Endothelial cell of umbilical vein (primary cell): Measurements from ENCODE around the gene CXXC5. TPM values are rescaled to one million over a fixed set of nuclear protein-coding genes. Genes with fewer than 3 reads are reported as not detected.
A peak's percentile ranks its signal among the peaks of the same experiment; 100 is the strongest.

Experiments used
- BruUV-seq: library from RNA; stranded (reverse); fragments of 400-500 nt; replicated peaks from 2 replicates; lab custom pipeline; 2021; lab: Mats Ljungman, UMichigan
- CTCF ChIA-PET: fragments of 300-600, 350-600 bp; sonication (Branson Sonifier 250); formaldehyde crosslinking; loops from one replicate; lab custom pipeline; 2021; ENCODE audit warnings: antibody characterized with exemption, inconsistent platforms; lab: Charles Lee
- POLR2A ChIA-PET: fragments of 300-600, 350-600 bp; sonication (Branson Sonifier 250); formaldehyde crosslinking; loops from one replicate; lab custom pipeline; 2021; ENCODE audit warnings: antibody characterized with exemption, inconsistent platforms; lab: Charles Lee
- DNase-seq: peaks from one replicate; pipeline ENCODE4 v3.0.0-alpha.2; 2011; ENCODE audit warnings: low read depth, low spot score
- FAIRE-seq: peaks from 2 replicates; lab custom pipeline; 2011; peaks lifted over from hg19 to GRCh38; lab: Jason Lieb, UNC
- H2AFZ ChIP-seq: 2 replicates; pipeline ENCODE4 v1.6.0; 2012; ENCODE audit warnings: low read depth, low read length, control low read depth, inconsistent platforms
- H3K27ac ChIP-seq: 2 replicates; pipeline ENCODE4 v1.5.1; 2011; ENCODE audit warnings: low read depth, mild to moderate bottlenecking, control low read depth, low read length, moderate library complexity; ENCODE audit not compliant: insufficient read depth
- H3K27me3 ChIP-seq, 2 experiments: 2 replicates each; pipeline versions ENCODE4 v1.6.0 to v1.6.1; 2011; ENCODE audit warnings: low read length in 2 of 2, mixed read lengths in 1 of 2; ENCODE audit not compliant: control insufficient read depth in 2 of 2, insufficient read depth in 2 of 2
- H3K36me3 ChIP-seq, 2 experiments: 2 replicates in 1 of 2; 3 replicates in 1 of 2; pipeline ENCODE4 v1.5.1; 2011; ENCODE audit warnings: low read length in 2 of 2, mild to moderate bottlenecking in 1 of 2, moderate library complexity in 1 of 2; ENCODE audit not compliant: control insufficient read depth in 2 of 2, insufficient read depth in 2 of 2; ENCODE audit errors: extremely low read depth in 1 of 2
- H3K4me1 ChIP-seq: 3 replicates; pipeline ENCODE4 v1.5.1; 2011; ENCODE audit warnings: mild to moderate bottlenecking, low read length; ENCODE audit not compliant: control insufficient read depth, insufficient read depth; ENCODE audit errors: extremely low read depth
- H3K4me2 ChIP-seq: 2 replicates; pipeline ENCODE4 v1.6.1; 2011; ENCODE audit warnings: low read length, control low read depth, mixed read lengths; ENCODE audit not compliant: insufficient read depth
- H3K4me3 ChIP-seq, 3 experiments: fragments of 200-600 bp in 1 of 3; sonication (generic), shearing (Covaris generic) in 1 of 3; replicated peaks in 1 of 3; 2 replicates each; pipeline ENCODE4 v1.5.1; 2011 to 2016; ENCODE audit warnings: control low read depth in 3 of 3, low read length in 3 of 3, mild to moderate bottlenecking in 2 of 3, inconsistent platforms in 1 of 3, low read depth in 1 of 3, moderate library complexity in 1 of 3; ENCODE audit not compliant: insufficient read depth in 1 of 3
- H3K79me2 ChIP-seq: 2 replicates; pipeline ENCODE4 v1.6.0; 2012; ENCODE audit warnings: low read length, inconsistent platforms; ENCODE audit not compliant: control insufficient read depth, insufficient read depth
- H3K9ac ChIP-seq: replicated peaks from 2 replicates; pipeline ENCODE3; 2011; ENCODE audit warnings: low read length, control low read depth; ENCODE audit not compliant: insufficient read depth; ENCODE audit errors: extremely low read depth
- H3K9me1 ChIP-seq: replicated peaks from 3 replicates; pipeline ENCODE4 v1.6.0; 2011; ENCODE audit warnings: mild to moderate bottlenecking, low read length; ENCODE audit not compliant: control insufficient read depth, insufficient read depth; ENCODE audit errors: extremely low read depth
- H3K9me3 ChIP-seq: replicated peaks from 2 replicates; pipeline ENCODE4 v1.5.1; 2012; ENCODE audit warnings: low read length, inconsistent platforms; ENCODE audit not compliant: control insufficient read depth, insufficient read depth
- H4K20me1 ChIP-seq: replicated peaks from 2 replicates; pipeline ENCODE3; 2011; ENCODE audit warnings: mild to moderate bottlenecking, low read length; ENCODE audit not compliant: control insufficient read depth, insufficient read depth; ENCODE audit errors: extremely low read depth
- CTCF ChIP-seq, 2 donors: IDR thresholded peaks; 1 replicate in 1 of 2; 2 replicates in 1 of 2; pipeline ENCODE4 v1.5.1; 2011; ENCODE audit warnings: low read length in 2 of 2, mild to moderate bottlenecking in 2 of 2, moderate library complexity in 2 of 2, control low read depth in 1 of 2, inconsistent platforms in 1 of 2, low read depth in 1 of 2; ENCODE audit not compliant: insufficient read depth in 1 of 2; ENCODE audit errors: extremely low read depth in 1 of 2
- EZH2 ChIP-seq: IDR thresholded peaks from 2 replicates; pipeline ENCODE4 v1.6.1; 2012; ENCODE audit warnings: borderline replicate concordance, low read depth, mild to moderate bottlenecking, moderate library complexity, low read length, inconsistent platforms; ENCODE audit not compliant: severe bottlenecking
- FOS ChIP-seq: IDR thresholded peaks from 2 replicates; pipeline ENCODE4 v1.6.1; 2011; ENCODE audit warnings: mild to moderate bottlenecking, low read length, moderate library complexity, borderline replicate concordance; ENCODE audit not compliant: insufficient read depth
- GATA2 ChIP-seq: IDR thresholded peaks from 2 replicates; pipeline ENCODE4 v1.7.0; 2011; ENCODE audit warnings: low read depth, mild to moderate bottlenecking, moderate library complexity, mixed read lengths, low read length; ENCODE audit not compliant: insufficient read length, insufficient read depth
- JUN ChIP-seq: IDR thresholded peaks from 2 replicates; pipeline ENCODE4 v1.6.1; 2011; ENCODE audit warnings: borderline replicate concordance, low read depth; ENCODE audit not compliant: insufficient read length, insufficient read depth
- MYC ChIP-seq: IDR thresholded peaks from one replicate; pipeline ENCODE4 v1.6.1; 2011; ENCODE audit warnings: mild to moderate bottlenecking, low read depth, low read length
- POLR2A ChIP-seq: IDR thresholded peaks from 2 replicates; pipeline ENCODE4 v1.6.1; 2012; ENCODE audit warnings: low read depth, mild to moderate bottlenecking, control low read depth, low read length
- POLR2AphosphoS5 ChIP-seq: IDR thresholded peaks from 2 replicates; pipeline ENCODE4 v1.6.1; 2012; ENCODE audit warnings: low read depth, mild to moderate bottlenecking, control low read depth, low read length, moderate library complexity; ENCODE audit not compliant: insufficient read depth
- dilution Hi-C: fragments of 300-500 bp; cut with MboI; formaldehyde crosslinking; loops from one replicate; pipeline ENCODE4 v1.15.0; 2019; ENCODE audit warnings: low sequenced_read_pairs; ENCODE audit not compliant: extremely low pct_ligation_motif_present
- intact Hi-C: fragments of 100-400 bp; cut with micrococcal nuclease; formaldehyde crosslinking; loops from one replicate; pipeline ENCODE4 v1.10.0; 2022
- polyA plus RNA-seq, 4 experiments: library from polyadenylated mRNA; depleted of rRNA in 3 of 4; stranded (reverse) in 3 of 4; unstranded in 1 of 4; fragments of >200 nt; gene quantifications; 2 replicates each; pipeline versions ENCODE4 v1.2.1 to v1.2.3, GENCODE V29; 2011 to 2012; ENCODE audit warnings: missing spikeins in 1 of 4
- total RNA-seq: library from RNA; stranded (reverse); gene quantifications from 2 replicates; pipeline ENCODE4 v1.2.3, GENCODE V29; 2021
- TF ChIP-seq, protein P1 (sequence below): IDR thresholded peaks from 2 replicates; pipeline ENCODE4 v1.6.1; 2011; ENCODE audit not compliant: insufficient read depth, insufficient read length

CXXC5 gene
- total and polyA plus RNA-seq, 2 donors (not counting 3 experiments of a cell fraction or from before 2014, with no cell fraction given) = 2.7 to 5.5 TPM

DNA sequence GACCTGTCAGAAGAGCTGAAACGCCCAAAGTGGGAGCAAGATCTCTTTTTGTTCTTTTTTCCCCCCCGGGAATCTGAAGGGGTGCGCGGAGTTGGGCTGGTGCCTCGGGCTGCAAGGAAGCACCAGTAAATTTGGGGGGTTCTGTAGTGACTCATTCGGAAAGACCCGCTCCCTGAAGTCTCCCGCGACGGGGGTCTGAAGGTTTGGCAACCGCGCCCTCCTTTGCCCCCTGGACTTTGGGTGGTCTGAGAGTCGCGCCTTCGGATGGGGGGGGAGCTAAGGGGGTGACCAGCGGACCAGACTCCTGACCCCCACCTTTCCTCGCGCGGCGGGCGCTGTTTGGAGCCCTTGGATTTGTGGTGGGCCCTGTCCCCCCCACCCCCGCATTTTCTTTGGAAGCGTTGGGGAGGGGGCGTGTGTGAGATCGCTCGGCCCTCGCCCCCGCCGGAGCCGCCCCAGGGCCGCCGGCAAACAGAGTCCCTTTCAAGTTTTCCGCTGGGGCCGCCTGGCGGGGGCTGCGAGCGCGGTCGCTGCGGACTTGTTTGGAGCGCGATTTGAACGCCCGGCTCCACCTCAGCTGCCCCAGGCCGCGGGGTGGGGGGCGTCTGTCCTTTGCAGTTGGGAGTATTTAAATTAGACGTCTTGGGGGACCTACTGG lies 2.0 kb downstream of the CXXC5 start:
- Histone ChIP-seq H3K36me3 (no peaks in the 10 kb centered on the region), H3K9ac (no peak overlapping the region), H3K27ac (no peak overlapping the region), H2AFZ (no peak overlapping the region), H3K9me3 (no peaks in the 10 kb centered on the region), H3K4me3 (peak overlapping the region; percentile 8 to 70 (median 33)), H4K20me1 (no peaks in the 10 kb centered on the region), H3K27me3 (peaks cover 9 to 24% of the 10 kb centered on the region in 2 experiments), H3K4me2 (peak overlapping the region; percentile 51), H3K4me1 (peaks cover 27% of the 10 kb centered on the region), H3K79me2 (no peaks in the 10 kb centered on the region), H3K9me1 (no peaks in the 10 kb centered on the region)
- dilution Hi-C loops (no loop called here), intact Hi-C loops (no loop called here)
- TF ChIP-seq EZH2 (peak; percentile 43), GATA2 (no peak), JUN (no peak), CTCF (IDR thresholded peaks at IDR 0.05; ENCODE audit: extremely low read depth in 1 of 2, insufficient read depth in 1 of 2, low read depth in 1 of 2, low read length in 2 of 2) (peak; percentile 14 to 58), FOS (no peak), MYC (no peak), POLR2AphosphoS5 (no peak), POLR2A (no peak)
- TF ChIP-seq, protein P1, sequence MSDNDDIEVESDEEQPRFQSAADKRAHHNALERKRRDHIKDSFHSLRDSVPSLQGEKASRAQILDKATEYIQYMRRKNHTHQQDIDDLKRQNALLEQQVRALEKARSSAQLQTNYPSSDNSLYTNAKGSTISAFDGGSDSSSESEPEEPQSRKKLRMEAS = no peak
- BruUV-seq = no TSS peak
- DNase-seq (no peak), FAIRE-seq (no peak)
- ChIA-PET CTCF (interaction anchor here (2.9 to 8.6 kb wide), 4 partner anchors 11 to 117 kb away, joined by 9 to 161 read pairs (median 56); no protein-coding TSS in a partner anchor), POLR2A (no interaction called here)
